Epidermal melanocyte (primary cell): Measurements from ENCODE around the gene FNDC5.

Experiments
- DNase-seq: peaks from one replicate; pipeline ENCODE4 v3.0.0; 2011; ENCODE audit warnings: low spot score; ENCODE audit not compliant: insufficient read length

Gene FNDC5

GRCh38 chr1:32865639-32866405, 4.9 kb downstream of the FNDC5 start:
- DNase-seq = no peak

DNA sequence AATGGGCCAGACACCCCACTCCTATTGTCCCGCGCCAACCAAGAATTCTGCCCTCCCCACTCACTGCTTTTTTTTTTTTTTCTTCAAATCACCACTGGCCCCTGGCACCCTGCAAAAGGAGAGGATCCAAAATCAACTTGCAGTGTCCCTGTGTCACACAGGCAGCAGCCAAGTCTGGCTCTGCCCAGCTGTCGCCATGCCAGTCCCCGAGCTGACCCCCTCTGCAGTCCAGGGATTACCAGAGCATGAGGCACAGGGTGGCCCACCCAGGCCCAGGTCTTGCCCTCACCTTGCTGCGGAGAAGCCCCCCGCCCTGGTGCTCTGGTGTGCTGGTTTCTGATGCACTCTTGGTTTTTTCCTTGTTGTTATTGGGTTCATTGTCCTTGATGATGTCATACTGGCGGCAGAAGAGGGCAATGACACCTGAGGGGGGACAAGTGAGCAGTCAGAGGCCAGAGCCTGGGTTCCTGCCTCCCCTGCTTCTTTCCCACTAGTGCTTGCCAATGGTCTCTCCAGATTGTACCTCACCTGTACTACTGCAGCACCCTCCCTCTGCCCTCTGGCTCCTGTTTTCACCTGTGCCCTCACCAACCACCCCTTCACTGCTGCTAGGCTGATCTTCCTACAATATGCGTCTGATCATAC, 6.2 kb downstream of the FNDC5 start:
- no peak for DNase-seq

GRCh38 chr1:32863881-32864245, 6.8 kb downstream of the FNDC5 start:
- DNase-seq = no peak

GRCh38 chr1:32863218-32863880, 7.4 kb downstream of the FNDC5 start:
- no peak for DNase-seq

GRCh38 chr1:32861904-32862695, 8.6 kb downstream of the FNDC5 start:
- DNase-seq = no peak

DNA sequence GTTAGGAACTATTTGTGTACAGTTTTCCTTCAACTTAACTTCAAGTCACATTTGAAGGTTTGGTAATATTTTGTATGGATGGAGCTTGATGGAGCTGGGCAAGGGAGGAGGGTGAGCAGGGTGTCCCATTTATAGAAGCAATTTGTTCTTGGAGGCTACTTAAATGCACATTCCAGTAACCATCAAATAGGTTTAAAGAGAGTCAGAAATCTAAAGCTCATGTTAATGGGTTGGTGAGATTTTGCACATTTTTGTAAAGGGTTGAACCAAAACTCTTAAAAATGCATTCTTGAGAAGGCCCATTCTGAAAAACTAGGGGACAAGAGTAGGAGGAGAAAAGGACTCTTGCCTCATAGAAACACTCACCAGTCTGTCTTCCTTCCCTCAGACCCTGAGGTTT, 10.1 kb downstream of the FNDC5 start:
- no peak for DNase-seq

GRCh38 chr1:32859915-32860314, 10.8 kb downstream of the FNDC5 start:
- DNase-seq = no peak

- DNase-seq = no peak
Observed at GRCh38 chr1:32858791-32859190, 11.9 kb downstream of the FNDC5 start.

DNA sequence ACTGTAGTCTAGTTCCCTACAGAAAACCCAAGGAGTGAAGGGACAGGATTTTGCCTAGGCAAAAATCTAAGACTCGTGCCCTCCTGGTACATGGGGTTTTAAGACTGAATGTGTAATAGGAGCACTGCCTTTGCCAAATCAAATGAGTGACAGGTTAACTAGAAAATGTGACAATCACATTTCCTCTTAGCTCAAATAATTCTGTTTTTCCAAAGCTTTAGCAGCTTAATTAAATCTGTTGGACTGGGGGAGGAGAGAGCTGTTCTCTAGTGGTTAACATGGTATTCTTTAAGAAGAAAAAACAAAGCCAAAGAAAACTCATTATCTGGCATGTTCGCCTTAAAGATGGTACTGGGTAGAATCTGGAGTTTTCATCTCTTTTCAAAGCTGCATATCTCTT, 12.6 kb downstream of the FNDC5 start:
- no peak for DNase-seq

GRCh38 chr1:32855861-32856617, 14.7 kb downstream of the FNDC5 start:
- no peak for DNase-seq

GRCh38 chr1:32848354-32849063, 22.2 kb downstream of the FNDC5 start:
- DNase-seq = no peak

DNA sequence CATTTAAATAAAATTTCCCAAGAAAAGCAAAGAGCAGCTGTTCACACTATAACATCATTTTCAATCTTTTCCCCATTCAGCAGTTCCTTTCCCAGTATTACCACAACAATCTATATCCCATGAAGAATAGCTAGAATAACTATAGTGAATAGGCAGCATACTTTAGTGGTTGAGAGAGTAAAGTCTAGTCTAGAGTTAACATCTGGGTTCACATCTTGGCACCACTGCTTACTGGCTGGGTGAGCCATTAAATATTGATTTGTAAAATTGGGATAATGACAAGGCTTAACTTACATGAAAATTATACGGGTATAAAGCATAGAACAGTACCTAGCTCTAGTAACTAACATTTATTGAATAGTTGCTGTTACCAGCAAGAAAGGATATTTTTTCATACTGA, 38.8 kb downstream of the FNDC5 start:
- no peak for DNase-seq

- DNase-seq = no peak
Observed at GRCh38 chr1:32830092-32830852, 40.4 kb downstream of the FNDC5 start.

DNA sequence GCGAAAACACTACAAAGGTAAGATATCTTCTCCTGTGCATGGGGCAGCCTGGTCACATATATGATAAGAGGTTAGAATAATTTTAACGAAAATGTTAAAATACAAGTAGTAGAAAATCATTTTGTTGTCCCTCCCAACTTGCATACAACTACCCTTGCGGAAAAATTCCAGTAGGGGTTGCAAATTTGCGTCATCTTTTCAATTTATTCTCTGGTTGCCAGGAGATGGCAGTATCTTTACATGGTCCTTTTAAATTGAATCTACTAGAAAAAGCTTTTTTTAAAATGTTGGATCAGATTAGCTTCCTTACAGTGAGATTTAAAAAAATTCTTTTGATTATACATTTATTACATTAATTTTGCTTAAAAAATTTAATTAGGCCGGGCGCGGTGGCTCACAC, 42.4 kb downstream of the FNDC5 start:
- DNase-seq = no peak

GRCh38 chr1:32825181-32825580, 45.5 kb downstream of the FNDC5 start:
- DNase-seq = no peak

DNA sequence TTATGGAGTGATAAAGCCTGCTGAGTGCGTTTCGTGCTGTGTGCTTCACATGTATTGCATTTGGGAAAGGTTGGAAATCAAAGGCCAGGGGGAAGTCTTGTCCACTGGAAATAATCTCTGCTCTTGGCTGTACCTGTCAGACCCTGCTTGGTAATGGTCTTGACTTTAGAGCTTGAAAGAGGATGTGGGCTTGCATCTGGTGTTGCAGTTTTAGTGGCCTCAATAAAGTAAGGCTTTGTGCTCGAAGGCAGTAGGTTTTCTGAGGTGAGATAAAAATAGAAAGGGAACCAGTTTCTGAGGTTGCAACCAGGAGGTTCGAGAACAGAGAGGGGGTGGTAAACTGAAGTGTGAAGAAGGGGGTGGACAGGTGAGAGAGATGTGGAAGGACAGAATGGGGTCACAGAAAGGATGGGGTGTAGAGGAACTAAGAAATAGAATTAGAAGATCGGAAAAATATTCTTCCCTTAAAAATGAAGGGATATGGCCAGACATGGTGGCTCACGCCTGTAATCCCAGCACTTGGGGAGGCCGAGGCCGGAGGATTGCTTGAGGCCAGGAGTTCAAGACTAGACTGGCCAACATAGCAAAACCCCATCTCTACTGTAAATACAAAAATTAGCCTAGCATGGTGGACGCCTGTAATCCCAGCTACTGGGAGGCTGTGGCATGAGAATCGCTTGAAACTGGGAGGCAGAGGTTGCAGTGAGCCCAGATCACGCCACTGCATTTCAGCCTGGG, 51.7 kb downstream of the FNDC5 start:
- DNase-seq = no peak

DNA sequence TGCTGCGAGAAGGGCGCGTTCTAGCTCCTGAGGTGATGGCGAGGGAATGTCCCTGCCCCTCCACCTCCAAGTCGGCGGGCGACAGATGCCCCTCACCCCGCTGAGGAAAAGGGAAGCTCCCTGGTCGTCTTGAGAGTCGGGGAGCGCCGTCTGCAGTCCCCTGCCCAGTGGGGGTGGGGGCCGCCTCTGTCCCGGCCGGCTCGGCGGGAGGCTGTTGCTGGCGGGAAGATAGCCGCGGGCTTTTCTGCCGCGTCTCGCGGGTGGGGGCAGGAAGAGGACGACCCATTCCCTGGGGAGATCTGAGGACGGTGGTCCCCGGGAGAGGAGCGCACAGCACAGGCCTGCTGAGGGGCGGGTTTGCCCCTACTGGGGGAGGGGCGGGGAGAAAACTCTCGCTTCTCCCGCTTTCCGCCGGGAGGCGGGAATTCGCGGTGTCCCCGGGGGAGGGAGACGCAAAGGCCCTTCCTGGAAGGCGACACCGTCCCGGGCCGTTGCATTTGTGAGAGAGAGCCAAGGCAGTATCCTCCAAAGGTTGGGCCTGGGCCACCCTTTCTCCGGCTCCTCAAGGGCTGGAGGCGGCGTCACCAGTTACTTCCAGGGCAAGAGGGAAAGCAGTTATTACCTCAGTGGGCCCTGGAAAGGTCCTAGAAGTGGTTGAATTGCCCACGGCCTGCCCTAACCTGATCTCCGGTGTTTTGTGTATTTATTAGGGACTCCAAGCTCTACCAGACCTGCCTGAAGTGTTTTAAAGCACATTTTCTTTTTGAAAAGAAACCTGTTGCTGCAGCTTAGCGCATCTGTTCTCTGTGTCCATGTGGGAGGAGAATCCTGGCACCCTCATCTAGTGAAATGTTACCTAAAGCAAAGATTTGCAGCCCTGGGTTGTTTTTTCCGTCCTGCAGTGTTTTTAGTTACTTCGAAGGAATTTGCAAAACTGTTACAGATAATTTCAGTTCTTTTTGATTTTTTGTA, 52.6 kb downstream of the FNDC5 start:
- peak; percentile 34 for DNase-seq
